Measurements from ENCODE around the gene FSIP1.

Gene FSIP1

DNA sequence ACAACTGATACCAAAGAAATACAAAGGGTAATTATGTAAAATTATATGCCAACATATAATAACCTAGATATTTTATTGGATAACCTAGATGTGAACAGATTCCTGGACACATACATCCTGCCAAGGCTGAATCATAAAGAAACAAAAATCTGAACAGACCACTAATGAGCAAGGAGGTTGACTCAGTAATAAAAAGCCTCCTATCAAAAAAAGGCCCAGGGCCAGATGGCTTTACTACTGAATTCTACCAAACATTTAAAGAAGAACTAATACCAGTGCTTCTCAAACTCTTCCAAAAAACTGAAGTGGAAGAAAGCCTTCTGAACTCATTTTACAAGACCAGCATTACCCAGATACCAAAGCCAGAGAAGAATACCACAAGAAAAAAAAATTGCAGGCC lies 169.4 kb downstream of the FSIP1 start:
- DNase-seq = no peak

DNA sequence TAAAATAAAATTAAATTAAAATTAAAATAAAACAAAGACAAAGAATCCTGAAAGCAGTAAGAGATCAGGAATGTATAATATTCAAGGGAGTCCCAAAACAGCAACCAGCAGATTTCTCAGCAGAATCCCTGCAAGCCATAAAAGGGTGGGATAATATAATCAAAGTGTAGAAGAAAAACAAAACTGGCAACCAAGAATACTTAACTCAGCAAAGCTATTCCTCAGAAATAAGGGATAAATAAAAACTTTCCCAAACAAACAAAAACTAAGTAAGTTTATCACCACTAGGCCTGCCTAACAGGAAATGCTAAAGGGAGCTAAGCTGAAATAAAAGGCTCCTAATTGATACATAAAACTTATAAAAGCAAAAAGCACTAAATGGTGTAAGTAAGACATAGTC lies 172.0 kb downstream of the FSIP1 start:
- DNase-seq = no peak

DNA sequence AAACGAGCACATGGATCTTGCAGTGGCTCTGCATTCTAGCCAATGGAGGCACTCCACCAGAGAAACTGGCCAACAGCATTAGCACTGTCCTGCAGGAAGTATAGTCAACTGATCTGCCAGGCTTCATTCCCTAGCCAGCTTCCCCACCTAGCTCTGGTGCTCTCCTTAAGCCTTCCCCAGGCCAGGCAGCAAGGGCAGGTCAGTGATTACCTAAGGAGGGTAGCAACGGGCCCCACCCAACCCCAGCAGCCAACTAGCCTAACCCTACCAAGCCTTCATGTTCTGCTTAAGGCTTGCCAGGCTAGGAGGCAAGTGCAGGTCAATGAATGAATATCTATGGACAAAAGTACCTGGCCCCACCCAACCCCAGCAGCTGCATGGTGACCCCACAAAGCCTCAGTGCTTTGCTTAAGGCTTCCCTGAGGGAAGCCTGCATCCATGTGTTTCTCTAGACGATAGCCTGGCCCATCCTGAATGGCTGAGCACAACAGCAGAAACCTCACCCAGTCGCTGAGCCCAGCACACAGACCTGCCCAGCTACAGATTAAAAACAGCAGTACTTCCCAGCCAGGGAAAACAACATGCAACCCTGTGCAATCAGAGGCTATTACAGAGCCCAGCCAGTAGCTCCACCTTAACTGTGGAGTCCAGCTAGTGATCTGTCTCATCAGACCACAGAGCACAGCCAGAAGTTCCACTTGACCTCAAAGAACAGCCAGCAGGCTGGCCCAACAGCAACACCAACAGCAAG lies 173.3 kb downstream of the FSIP1 start:
- DNase-seq = no peak

DNA sequence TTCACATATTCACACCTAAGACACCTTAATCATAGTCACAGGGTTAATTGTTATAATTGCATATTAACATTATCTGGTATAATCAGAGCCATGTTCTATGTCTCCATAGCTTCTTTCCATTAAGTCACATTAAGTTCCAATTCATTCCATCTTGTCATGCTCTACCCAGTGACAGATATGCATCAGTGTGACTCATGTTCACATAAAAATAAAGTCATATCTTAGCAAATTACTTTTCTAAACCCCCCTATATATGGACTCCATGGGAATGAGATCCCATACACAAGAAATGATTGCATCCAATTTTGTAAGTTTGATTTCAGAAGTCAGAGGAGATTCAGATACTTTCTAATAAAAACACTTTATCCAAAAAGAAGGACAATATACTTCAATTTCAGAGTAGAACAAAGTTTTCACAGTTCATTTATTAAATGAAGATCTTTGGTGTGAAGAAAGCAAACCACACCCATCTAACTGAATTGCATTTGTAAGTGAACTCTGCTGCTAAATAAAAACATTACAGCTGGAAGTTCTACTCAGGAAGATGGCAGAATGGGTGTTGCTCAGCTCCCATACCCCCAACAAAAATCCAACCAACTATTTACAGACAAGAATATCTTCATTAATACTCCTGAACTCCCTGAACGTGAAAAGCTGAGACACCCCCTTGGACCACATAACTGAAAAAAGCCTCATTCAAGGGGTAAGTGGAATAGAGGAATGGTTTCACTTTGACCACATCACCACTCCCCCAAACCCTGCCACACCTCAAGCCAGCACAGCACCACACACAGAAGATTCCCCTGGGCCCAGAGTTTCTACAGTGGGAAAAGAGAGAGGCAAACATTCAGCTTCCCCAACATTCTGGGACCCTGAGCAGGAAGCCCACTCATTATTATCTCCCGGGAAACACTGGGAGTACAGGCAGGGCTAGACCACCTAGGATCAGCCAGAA lies 174.2 kb downstream of the FSIP1 start:
- no peak for DNase-seq

DNA sequence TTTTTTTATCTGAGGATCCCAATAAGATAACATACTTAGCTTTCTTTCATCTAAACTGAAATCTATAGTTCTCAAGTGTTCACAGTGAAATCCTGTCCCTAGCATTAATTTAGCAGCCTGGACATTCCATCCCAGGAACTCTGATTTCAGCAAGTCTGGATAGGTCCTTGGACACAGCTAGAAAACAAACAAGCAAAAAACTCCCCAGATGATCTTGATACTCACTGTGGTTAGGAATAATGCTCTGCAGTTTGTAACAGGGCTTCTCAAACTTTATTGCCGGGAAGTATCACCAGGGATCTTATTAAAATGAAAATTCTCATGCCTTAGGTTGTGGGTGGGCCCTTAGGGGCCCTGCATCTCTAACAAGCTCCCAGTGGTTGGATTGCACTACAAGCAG lies 177.5 kb downstream of the FSIP1 start:
- DNase-seq = no peak

DNA sequence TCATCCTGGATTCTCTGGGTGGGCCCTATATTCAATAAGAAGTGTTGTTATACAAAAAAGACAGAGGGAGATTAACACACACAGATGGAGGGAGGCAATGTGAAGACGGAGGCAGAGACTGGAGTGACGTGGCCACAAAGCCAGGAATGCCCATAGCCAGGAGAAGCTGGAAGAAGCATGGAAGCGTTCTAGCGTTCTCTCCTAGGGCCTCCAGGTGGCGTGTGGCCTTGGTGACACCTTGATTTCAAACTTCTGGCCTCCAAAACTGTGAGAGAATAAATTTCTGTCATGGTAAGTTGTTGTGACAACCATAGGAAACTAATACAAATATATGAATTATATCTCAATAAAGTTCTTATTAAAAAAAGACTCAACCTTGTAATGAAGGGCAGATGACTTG lies 180.5 kb downstream of the FSIP1 start:
- no peak for DNase-seq

DNA sequence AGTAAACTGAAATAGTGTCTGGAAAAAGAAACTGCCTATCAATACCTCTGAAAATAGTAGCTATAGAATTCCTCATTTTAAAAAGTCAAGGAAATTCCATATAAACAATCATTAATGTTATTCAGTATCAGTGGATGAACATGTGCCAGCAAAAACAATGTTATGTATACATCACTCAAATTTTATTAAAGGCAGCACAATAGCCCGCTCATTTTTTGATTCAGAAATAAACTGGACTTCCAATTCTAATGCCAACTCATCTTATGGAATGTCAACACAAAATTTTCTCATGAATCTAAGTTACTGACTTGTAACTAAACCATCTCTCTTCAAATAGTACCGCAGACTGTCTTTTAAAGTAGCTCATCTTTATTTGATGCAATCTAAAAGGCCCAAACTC lies 182.8 kb downstream of the FSIP1 start:
- no peak for DNase-seq

DNA sequence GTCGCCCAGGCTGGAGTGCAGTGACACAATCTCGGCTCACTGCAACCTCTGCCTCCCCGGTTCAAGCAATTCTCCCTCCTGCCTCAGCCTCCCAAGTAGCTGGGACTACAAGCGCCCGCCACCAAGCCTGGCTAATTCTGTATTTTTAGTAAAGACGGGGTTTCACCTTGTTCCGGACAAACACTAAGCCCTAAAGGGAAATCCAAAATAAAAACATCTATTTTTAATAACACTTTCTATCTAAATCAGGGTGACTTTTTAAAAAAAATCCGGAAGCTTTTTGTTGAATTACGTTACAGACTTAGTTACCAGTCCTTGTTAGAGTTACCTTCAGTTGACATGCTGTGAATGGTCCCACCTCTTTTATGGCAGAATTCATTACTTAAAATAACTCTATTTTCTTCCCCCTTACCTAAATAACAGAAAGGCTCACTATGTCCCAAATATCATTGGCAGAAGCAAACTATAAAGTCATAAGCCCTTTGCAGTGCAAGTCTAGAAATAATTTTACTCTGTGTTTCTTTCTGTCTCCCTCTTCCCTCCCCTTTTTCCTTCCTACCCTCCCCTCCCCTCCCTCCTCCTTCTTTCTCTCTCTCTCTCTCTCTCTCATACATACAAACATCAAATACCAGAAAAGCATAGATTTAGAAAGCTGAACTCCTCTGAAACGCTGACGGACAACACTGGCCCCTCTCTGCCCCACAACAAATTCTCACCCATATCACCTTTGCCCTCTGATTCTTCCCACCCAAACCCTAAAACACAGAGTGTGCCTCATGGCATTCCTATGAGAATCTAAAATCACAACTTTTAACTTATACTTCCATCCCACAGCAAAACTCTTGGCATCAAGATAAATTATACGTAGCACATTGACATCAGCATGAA lies 183.4 kb downstream of the FSIP1 start:
- no peak for DNase-seq

DNA sequence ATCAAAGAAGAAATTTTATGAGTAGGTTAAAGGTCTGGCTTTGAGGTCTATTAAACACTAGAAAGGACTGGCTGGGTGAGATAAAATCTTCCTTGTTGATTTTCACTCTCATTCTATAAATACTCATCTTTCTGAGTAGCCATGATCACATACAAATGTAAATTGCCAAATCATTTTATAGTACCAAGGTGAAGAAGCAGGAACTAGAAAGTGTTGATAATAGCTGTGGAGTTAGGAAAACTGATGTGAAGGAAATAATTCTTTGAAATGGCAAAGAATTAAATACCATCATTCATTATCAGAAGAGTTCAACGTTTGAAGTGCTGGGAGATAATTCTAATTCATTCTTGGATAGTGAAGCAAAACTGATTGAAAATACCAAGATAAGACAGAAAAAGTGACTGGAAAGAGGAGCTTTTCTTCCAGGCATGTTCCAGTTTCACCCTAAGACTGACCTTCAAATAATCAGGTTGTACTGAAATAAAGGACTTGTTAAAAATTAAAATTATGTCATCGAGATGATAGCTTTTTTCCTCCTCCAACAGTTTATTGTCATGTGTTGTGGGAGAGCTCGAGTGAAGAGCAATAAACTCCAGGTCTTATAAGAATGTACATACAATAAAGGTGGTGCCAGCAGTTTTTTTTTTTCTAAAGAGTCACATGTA lies 184.3 kb downstream of the FSIP1 start:
- no peak for DNase-seq

DNA sequence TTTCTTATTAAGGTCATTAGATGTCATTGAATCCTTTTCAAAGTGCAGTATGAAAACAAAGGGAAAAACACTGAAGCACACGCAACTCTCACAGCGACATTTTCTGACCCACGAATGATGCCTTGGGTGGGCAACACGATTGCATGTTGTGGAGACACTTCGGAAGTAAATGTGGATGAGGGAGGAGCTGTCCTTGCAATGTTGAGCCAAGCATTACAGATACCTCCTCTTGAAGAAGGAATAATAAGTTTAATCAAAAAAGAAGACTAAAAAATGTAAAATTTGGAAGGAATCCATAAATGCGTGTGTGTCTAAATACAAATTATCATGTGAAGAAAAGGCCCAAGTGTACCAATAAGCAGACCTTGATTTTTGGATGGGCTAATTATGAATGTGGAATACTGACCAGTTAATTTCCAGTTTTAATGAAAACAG lies 184.9 kb downstream of the FSIP1 start:
- no peak for DNase-seq

DNA sequence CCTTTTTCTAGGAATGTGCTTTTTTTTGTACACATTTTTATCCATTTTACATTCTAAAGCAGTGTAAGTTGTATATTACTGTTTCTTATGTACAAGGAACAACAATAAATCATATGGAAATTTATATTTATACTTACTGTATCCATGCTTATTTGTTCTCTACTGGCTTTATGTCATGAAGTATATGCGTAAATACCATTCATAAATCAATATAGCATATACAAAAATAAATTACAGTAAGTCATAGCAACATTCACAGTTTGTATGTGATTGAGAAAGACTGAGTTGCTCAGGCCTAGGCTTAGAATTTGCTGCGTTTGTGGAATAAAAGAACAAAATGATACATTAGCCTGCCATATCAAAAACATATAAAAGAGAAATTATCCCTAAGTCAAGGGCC lies 185.3 kb downstream of the FSIP1 start:
- no peak for DNase-seq

DNA sequence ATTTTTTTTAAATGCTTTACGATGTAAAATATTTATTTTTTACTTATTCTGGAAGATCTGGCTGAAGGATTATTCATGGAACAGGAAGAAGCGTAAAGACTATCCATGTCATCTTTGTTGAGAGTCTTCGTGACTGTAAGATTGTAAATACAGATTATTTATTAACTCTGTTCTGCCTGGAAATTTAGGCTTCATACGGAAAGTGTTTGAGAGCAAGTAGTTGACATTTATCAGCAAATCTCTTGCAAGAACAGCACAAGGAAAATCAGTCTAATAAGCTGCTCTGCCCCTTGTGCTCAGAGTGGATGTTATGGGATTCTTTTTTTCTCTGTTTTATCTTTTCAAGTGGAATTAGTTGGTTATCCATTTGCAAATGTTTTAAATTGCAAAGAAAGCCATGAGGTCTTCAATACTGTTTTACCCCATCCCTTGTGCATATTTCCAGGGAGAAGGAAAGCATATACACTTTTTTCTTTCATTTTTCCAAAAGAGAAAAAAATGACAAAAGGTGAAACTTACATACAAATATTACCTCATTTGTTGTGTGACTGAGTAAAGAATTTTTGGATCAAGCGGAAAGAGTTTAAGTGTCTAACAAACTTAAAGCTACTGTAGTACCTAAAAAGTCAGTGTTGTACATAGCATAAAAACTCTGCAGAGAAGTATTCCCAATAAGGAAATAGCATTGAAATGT lies 186.1 kb downstream of the FSIP1 start:
- DNase-seq = no peak

DNA sequence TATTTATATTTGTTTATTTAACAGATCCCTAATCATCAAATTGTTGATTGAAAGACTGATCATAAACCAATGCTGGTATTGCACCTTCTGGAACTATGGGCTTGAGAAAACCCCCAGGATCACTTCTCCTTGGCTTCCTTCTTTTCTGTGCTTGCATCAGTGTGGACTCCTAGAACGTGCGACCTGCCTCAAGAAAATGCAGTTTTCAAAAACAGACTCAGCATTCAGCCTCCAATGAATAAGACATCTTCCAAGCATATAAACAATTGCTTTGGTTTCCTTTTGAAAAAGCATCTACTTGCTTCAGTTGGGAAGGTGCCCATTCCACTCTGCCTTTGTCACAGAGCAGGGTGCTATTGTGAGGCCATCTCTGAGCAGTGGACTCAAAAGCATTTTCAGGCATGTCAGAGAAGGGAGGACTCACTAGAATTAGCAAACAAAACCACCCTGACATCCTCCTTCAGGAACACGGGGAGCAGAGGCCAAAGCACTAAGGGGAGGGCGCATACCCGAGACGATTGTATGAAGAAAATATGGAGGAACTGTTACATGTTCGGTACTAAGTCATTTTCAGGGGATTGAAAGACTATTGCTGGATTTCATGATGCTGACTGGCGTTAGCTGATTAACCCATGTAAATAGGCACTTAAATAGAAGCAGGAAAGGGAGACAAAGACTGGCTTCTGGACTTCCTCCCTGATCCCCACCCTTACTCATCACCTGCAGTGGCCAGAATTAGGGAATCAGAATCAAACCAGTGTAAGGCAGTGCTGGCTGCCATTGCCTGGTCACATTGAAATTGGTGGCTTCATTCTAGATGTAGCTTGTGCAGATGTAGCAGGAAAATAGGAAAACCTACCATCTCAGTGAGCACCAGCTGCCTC lies 187.1 kb downstream of the FSIP1 start:
- DNase-seq = no peak

DNA sequence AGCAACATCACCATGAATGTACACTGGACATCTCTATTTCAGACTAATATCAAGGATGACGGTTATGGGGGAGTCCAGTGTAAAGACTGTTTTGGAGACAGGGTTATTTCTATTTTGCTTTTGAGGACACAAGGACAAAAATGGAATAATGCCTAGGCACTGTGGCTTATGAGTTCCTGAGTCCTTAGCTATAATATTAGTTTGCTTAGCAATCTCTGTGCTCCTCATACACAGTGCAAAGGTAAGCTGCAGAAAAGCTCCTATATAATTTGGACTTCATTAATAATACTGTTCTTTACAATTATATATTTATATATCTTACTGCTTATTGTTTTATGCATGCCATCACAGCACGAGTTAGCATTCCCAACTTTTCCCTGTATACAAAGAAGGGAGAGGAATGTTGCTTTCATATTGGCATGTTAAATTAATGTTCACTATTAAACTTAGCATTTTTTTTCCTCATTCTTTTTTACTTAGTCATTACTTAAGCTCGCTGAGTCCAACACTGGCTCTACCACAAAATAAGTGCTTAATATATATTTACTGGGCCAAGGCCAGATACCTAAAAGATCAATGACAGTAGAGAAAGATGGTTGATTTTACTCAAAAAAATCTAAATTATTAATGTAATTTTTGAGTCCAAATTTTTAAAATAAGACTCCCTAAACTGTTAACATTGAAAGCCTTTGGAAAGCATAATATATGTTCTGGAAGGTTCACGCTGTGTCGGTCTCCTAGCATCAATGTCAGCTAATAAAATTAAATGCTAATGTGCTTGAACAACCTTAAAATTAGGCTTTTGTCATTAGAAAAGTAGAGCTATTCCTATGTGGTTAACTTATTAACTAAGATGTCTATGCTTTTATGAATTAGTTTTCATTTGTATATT lies 187.9 kb downstream of the FSIP1 start:
- no peak for DNase-seq

DNA sequence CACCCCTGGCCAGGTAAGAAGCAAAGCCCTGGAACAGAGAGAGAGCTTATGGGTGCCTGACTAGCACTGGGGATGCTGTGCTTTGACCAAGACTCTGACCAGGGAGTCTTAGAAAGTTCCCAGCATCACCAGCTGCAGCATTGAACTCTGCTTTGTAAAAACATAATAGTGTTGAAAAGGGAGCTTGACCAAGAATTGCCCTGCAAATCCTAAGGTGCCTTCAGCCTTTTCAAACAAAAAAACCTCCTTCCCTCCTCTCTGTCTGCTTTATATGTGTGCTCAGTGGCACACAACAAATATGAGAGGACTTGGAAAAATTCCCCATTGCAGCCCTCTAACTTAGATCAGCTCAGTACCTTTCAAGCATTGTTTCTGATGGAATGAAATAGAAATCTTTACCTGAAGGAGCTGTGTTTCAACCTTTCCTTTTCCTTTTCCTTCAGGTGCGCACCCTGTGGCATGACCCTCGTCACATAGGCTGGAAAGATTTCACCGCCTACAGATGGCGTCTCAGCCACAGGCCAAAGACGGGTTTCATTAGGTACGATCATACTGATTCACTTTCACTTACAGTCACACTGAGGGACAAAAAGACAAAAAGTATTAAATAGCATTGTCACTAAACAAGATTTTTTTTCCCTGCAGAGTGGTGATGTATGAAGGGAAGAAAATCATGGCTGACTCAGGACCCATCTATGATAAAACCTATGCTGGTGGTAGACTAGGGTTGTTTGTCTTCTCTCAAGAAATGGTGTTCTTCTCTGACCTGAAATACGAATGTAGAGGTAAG lies 188.8 kb downstream of the FSIP1 start:
- no peak for DNase-seq

DNA sequence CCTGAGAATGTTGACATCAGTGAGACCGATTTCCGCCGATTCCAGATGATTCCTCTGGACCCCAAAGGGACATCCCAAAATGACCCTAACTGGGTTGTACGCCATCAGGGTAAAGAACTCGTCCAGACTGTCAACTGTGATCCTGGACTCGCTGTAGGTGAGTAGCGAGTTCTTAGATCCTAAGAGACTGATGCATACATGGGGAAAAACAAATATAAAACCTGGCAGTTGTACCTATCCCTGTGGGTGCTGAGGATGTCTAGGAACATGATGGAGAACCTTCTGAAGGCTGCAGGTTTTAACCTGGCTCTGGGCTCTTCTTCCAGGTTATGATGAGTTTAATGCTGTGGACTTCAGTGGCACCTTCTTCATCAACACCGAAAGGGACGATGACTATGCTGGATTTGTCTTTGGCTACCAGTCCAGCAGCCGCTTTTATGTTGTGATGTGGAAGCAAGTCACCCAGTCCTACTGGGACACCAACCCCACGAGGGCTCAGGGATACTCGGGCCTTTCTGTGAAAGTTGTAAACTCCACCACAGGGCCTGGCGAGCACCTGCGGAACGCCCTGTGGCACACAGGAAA lies 189.5 kb downstream of the FSIP1 start:
- no peak for DNase-seq

DNA sequence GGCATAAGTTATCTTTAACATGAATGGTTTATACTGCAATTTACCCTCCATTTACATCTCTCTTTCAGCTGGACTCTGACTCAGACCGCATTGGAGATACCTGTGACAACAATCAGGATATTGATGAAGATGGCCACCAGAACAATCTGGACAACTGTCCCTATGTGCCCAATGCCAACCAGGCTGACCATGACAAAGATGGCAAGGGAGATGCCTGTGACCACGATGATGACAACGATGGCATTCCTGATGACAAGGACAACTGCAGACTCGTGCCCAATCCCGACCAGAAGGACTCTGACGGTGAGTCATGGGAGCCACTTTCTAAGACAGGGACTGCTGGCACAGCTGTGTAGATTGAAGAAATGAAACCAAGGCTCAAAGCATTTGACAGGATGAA lies 190.1 kb downstream of the FSIP1 start:
- no peak for DNase-seq

DNA sequence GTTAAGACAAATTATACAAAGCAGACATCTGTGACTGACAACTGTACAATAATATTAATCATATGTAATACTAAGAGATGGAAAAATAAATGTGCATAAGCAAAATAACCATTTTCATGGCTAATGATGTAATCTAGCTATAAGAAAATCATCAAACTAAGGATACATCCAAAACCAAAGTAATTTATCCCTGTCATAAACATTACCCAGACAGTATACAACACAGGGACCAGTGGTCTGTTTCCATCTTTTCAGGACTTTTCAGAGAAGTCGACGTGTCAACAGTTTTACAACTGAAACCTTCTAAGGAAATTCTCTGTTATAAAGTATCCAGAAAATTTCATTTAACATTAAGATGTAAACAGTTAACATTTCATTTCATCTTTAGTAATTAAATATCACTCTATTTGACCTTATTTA lies 190.7 kb downstream of the FSIP1 start:
- DNase-seq = no peak
